H1 (cell line): Measurements from ENCODE around the gene TNRC6B. TPM values are rescaled to one million over a fixed set of nuclear protein-coding genes. Genes with fewer than 3 reads are reported as not detected.

Experiments
- CTCF ChIA-PET: fragments of 300-600 bp; sonication (Branson Sonifier 250); formaldehyde crosslinking; loops from one replicate; lab custom pipeline; 2021; ENCODE audit not compliant: partially characterized antibody; lab: Charles Lee
- POLR2A ChIA-PET: fragments of 300-600 bp; sonication (Branson Sonifier 250); formaldehyde crosslinking; loops from one replicate; lab custom pipeline; 2021; ENCODE audit warnings: inconsistent platforms; ENCODE audit not compliant: partially characterized antibody; lab: Charles Lee
- DNase-seq, 2 experiments: peaks; one replicate each; pipeline versions ENCODE4 v3.0.0 to v3.0.0-alpha.2; 2010 to 2022; ENCODE audit warnings: low spot score in 2 of 2, low read depth in 1 of 2, mixed read lengths in 1 of 2
- FAIRE-seq: peaks from 2 replicates; lab custom pipeline; 2011; peaks lifted over from hg19 to GRCh38; lab: Jason Lieb, UNC
- H2AFZ ChIP-seq: 2 replicates; pipeline ENCODE4 v1.8.1; 2012; ENCODE audit warnings: low read length, inconsistent platforms
- H2AK5ac ChIP-seq: 2 replicates; pipeline ENCODE4 v1.6.1; 2013; ENCODE audit warnings: low read depth, low read length
- H2BK120ac ChIP-seq: replicated peaks from 2 replicates; pipeline ENCODE3; 2013; ENCODE audit warnings: low read depth, low read length, inconsistent platforms
- H2BK12ac ChIP-seq: 2 replicates; pipeline ENCODE4 v1.6.1; 2013; ENCODE audit warnings: low read depth, low read length
- H2BK15ac ChIP-seq: 2 replicates; pipeline ENCODE4 v1.6.1; 2013; ENCODE audit warnings: low read length
- H2BK20ac ChIP-seq: 2 replicates; pipeline ENCODE4 v1.6.1; 2013; ENCODE audit warnings: low read length
- H2BK5ac ChIP-seq: 2 replicates; pipeline ENCODE4 v1.6.1; 2013; ENCODE audit warnings: low read depth, low read length
- H3K14ac ChIP-seq: 2 replicates; pipeline ENCODE4 v1.6.1; 2013; ENCODE audit warnings: inconsistent platforms; ENCODE audit not compliant: insufficient read length
- H3K18ac ChIP-seq: 2 replicates; pipeline ENCODE4 v1.6.1; 2013; ENCODE audit warnings: low read length; ENCODE audit errors: extremely low read depth
- H3K23ac ChIP-seq: 2 replicates; pipeline ENCODE4 v1.6.1; 2013; ENCODE audit warnings: inconsistent platforms; ENCODE audit not compliant: insufficient read length
- H3K23me2 ChIP-seq: 2 replicates; pipeline ENCODE4 v1.6.1; 2013; ENCODE audit warnings: low read depth, low read length
- H3K27ac ChIP-seq: 2 replicates; pipeline ENCODE4 v1.6.1; 2011; ENCODE audit warnings: low read depth, low read length, inconsistent platforms
- H3K27me3 ChIP-seq, 4 experiments: replicated peaks in 1 of 4; 1 replicate in 1 of 4; 2 replicates in 3 of 4; pipeline versions ENCODE4 v1.6.1 to v1.8.1; 2011 to 2013; ENCODE audit warnings: low read length in 3 of 4, mild to moderate bottlenecking in 3 of 4, inconsistent platforms in 2 of 4, mixed read lengths in 2 of 4, moderate library complexity in 1 of 4; ENCODE audit not compliant: control insufficient read depth in 3 of 4, insufficient read depth in 3 of 4; ENCODE audit errors: extremely low read depth in 1 of 4
- H3K36me3 ChIP-seq, 4 experiments: 2 replicates each; pipeline versions ENCODE4 v1.6.1 to v1.8.1; 2011 to 2013; ENCODE audit warnings: mild to moderate bottlenecking in 4 of 4, low read length in 3 of 4, moderate library complexity in 2 of 4, control low read depth in 1 of 4, inconsistent platforms in 1 of 4; ENCODE audit not compliant: insufficient read depth in 4 of 4, control insufficient read depth in 2 of 4
- H3K4ac ChIP-seq: replicated peaks from 2 replicates; pipeline ENCODE3; 2013; ENCODE audit warnings: low read length, low read depth, mixed read lengths, inconsistent platforms; ENCODE audit not compliant: insufficient read length
- H3K4me1 ChIP-seq, 4 experiments: replicated peaks in 1 of 4; 1 replicate in 1 of 4; 2 replicates in 3 of 4; pipeline versions ENCODE4 v1.6.1 to v1.8.1; 2011 to 2013; ENCODE audit warnings: low read length in 3 of 4, inconsistent platforms in 2 of 4, mixed read lengths in 1 of 4; ENCODE audit not compliant: insufficient read depth in 4 of 4, control insufficient read depth in 3 of 4
- H3K4me2 ChIP-seq, 2 experiments: 2 replicates each; pipeline versions ENCODE4 v1.6.1 to v1.8.1; 2011 to 2013; ENCODE audit warnings: low read depth in 2 of 2, low read length in 2 of 2, control low read depth in 1 of 2, inconsistent platforms in 1 of 2, mild to moderate bottlenecking in 1 of 2; ENCODE audit not compliant: insufficient read depth in 1 of 2
- H3K4me3 ChIP-seq, 4 experiments: fragments of 200-600, 300-600 bp in 1 of 4; sonication (generic), shearing (Covaris generic), sonication (Bioruptor Twin) in 1 of 4; 2 replicates each; pipeline versions ENCODE4 v1.5.1 to v1.8.1; 2011 to 2016; ENCODE audit warnings: low read length in 4 of 4, low read depth in 3 of 4, control low read depth in 2 of 4, inconsistent platforms in 2 of 4, mild to moderate bottlenecking in 2 of 4, mixed read lengths in 1 of 4, moderate library complexity in 1 of 4; ENCODE audit not compliant: insufficient read depth in 2 of 4; ENCODE audit errors: extremely low read depth in 1 of 4
- H3K56ac ChIP-seq: replicated peaks from 2 replicates; pipeline ENCODE3; 2013; ENCODE audit warnings: low read depth, mild to moderate bottlenecking, mixed read lengths, low read length, inconsistent platforms; ENCODE audit not compliant: insufficient read length
- H3K79me1 ChIP-seq: 2 replicates; pipeline ENCODE4 v1.6.1; 2013; ENCODE audit warnings: low read depth, low read length, control low read depth
- H3K79me2 ChIP-seq, 2 experiments: 2 replicates each; pipeline versions ENCODE4 v1.6.1 to v1.8.1; 2012 to 2013; ENCODE audit warnings: low read length in 2 of 2, mild to moderate bottlenecking in 2 of 2, inconsistent platforms in 1 of 2; ENCODE audit not compliant: insufficient read depth in 2 of 2, control insufficient read depth in 1 of 2
- H3K9ac ChIP-seq, 4 experiments: replicated peaks in 1 of 4; 1 replicate in 1 of 4; 2 replicates in 3 of 4; pipeline versions ENCODE4 v1.6.1 to v1.8.1; 2011 to 2013; ENCODE audit warnings: low read depth in 3 of 4, low read length in 3 of 4, control low read depth in 2 of 4, mild to moderate bottlenecking in 2 of 4, moderate library complexity in 2 of 4, inconsistent platforms in 1 of 4; ENCODE audit errors: extremely low read depth in 1 of 4
- H3K9me3 ChIP-seq, 2 experiments: 2 replicates each; pipeline versions ENCODE4 v1.6.1 to v1.8.1; 2012 to 2013; ENCODE audit warnings: mild to moderate bottlenecking in 2 of 2, moderate library complexity in 2 of 2, control low read depth in 1 of 2, inconsistent platforms in 1 of 2, low read depth in 1 of 2, low read length in 1 of 2, mixed read lengths in 1 of 2; ENCODE audit not compliant: insufficient read depth in 2 of 2
- H4K20me1 ChIP-seq, 2 experiments: replicated peaks in 1 of 2; 2 replicates each; pipeline versions ENCODE3 to v1.8.1; 2011 to 2013; ENCODE audit warnings: inconsistent platforms in 2 of 2, low read length in 2 of 2, mild to moderate bottlenecking in 1 of 2; ENCODE audit not compliant: insufficient read depth in 2 of 2, control insufficient read depth in 1 of 2
- H4K5ac ChIP-seq: 2 replicates; pipeline ENCODE4 v1.6.1; 2013; ENCODE audit warnings: low read length, low read depth, mixed read lengths, inconsistent platforms; ENCODE audit not compliant: insufficient read length
- H4K8ac ChIP-seq: 2 replicates; pipeline ENCODE4 v1.8.0; 2013; ENCODE audit warnings: mild to moderate bottlenecking, moderate library complexity, low read length, inconsistent platforms; ENCODE audit not compliant: insufficient read depth; ENCODE audit errors: extremely low read depth
- H4K91ac ChIP-seq: replicated peaks from 2 replicates; pipeline ENCODE3; 2013; ENCODE audit warnings: low read length, mixed read lengths, inconsistent platforms; ENCODE audit not compliant: insufficient read length
- CEBPB ChIP-seq: IDR thresholded peaks from 2 replicates; pipeline ENCODE4 v1.6.1; 2012; ENCODE audit warnings: low read depth, low read length
- CHD2 ChIP-seq: IDR thresholded peaks from 2 replicates; pipeline ENCODE4 v1.6.1; 2012; ENCODE audit warnings: low read length, improper control_type of control experiment
- HDAC2 ChIP-seq, 2 experiments: fragments of 300-600 bp in 1 of 2; sonication (generic) in 1 of 2; IDR thresholded peaks; 2 replicates each; pipeline ENCODE4 v1.6.1; 2011 to 2012; ENCODE audit warnings: low read depth in 2 of 2, low read length in 2 of 2, mild to moderate bottlenecking in 2 of 2, moderate library complexity in 2 of 2, borderline replicate concordance in 1 of 2, inconsistent platforms in 1 of 2
- JUND ChIP-seq: IDR thresholded peaks from 2 replicates; pipeline ENCODE4 v1.6.1; 2011; ENCODE audit warnings: mild to moderate bottlenecking, improper control_type of control experiment, low read length
- NANOG ChIP-seq: IDR thresholded peaks from 2 replicates; pipeline ENCODE4 v1.6.1; 2011; ENCODE audit warnings: low read length, low read depth, mild to moderate bottlenecking, inconsistent platforms; ENCODE audit not compliant: insufficient read depth, poor library complexity, severe bottlenecking
- SIN3A ChIP-seq, 2 experiments: IDR thresholded peaks in 1 of 2; conservative IDR thresholded peaks in 1 of 2; 2 replicates each; pipeline ENCODE4 v1.6.1; 2011 to 2012; ENCODE audit warnings: low read length in 2 of 2, improper control_type of control experiment in 1 of 2, low read depth in 1 of 2, mild to moderate bottlenecking in 1 of 2
- SP4 ChIP-seq: IDR thresholded peaks from 2 replicates; pipeline ENCODE4 v1.6.1; 2012; ENCODE audit warnings: low read length, inconsistent platforms
- TBP ChIP-seq: IDR thresholded peaks from 2 replicates; pipeline ENCODE4 v1.6.1; 2011; ENCODE audit warnings: low read depth, low read length, improper control_type of control experiment
- WGBS, 2 experiments: shearing (Covaris generic) in 1 of 2; methylation state at CpG; one replicate each; pipeline versions ENCODE4 v1.1.6 to v1.1.7; 2013 to 2015; ENCODE audit warnings: low lambda C conversion rate in 2 of 2, mixed read lengths in 2 of 2, inconsistent platforms in 1 of 2, low coverage in 1 of 2, missing lambda C conversion rate in 1 of 2; ENCODE audit not compliant: insufficient replicate concordance in 2 of 2, insufficient coverage in 1 of 2, insufficient read length in 1 of 2; ENCODE audit errors: extremely low coverage in 1 of 2, missing lambda C conversion rate in 1 of 2; 5-methylcytosine and 5-hydroxymethylcytosine counted together
- polyA plus RNA-seq, 7 experiments: library from polyadenylated mRNA; depleted of rRNA in 3 of 7; stranded (reverse) in 5 of 7; unstranded in 2 of 7; fragments of >200 nt in 5 of 7; fragments of 200-250 nt in 2 of 7; gene quantifications; 1 replicate in 5 of 7; 2 replicates in 1 of 7; 4 replicates in 1 of 7; pipeline versions ENCODE4 v1.2.1 to v1.2.3, GENCODE V29; 2011 to 2013; ENCODE audit warnings: missing spikeins in 2 of 7, mixed read lengths in 2 of 7
- total RNA-seq: library from RNA; stranded (reverse); fragmentation: NEBNext Ultra II Directional; extraction: Animal tissue kit (Norgen Biotek cat#: 25700); gene quantifications from 2 replicates; pipeline ENCODE4 v1.2.1, GENCODE V29; 2021
- TF ChIP-seq, protein P1 (sequence below): IDR thresholded peaks from 2 replicates; pipeline ENCODE4 v1.6.1; 2012; ENCODE audit warnings: inconsistent platforms

TNRC6B gene
- total and polyA plus RNA-seq, 2 of the 8 experiments (the other 6 are each of a cell fraction or from before 2014, with no cell fraction given): 12.5 to 48.9 TPM

DNA sequence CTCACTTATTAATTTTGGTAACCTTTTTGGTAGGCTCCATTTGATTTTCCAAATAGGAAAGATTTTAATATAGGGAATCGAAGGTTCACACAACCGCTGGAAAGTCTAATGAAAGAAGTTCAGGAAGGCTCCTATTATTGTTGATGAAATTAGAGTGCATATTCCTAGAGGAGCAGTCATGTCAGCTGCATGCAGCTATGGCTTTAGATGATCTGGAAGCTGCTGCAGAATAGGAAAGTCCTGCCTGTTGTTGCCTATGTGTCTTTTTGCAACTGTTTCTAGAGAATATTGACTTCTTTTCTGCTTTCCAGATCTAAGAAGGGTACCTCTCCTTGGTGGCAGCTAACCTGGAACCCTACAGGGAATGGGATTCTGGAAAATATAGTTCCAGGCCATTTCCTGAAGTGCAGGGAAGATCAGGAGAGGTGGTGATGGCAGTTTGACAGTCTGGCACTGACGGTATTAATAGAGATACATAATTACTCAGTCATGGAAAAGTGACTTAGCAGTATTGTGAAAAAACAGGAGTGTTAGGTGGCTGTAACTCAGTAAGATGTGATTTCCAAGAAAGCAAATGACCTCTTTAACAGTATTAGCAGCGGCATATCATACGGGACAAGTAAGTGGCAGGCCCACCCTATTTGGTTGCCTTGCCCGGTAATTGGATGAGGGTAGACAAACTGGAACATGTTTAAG, 54.0 kb downstream of the TNRC6B start:
- H3K23ac ChIP-seq: no peak overlapping the region
- no peak overlapping the region for H2AK5ac ChIP-seq
- H2BK5ac ChIP-seq: no peak overlapping the region
- no peaks in the 10 kb centered on the region for H3K27me3 ChIP-seq
- H3K27ac ChIP-seq: no peak overlapping the region
- POLR2A ChIA-PET: interaction anchor here (1.7 kb wide), 1 partner anchor 54 kb away, joined by 6 read pairs; the partner anchor contains the start of gene TNRC6B
- no peaks in the 10 kb centered on the region for H3K9me3 ChIP-seq
- DNase-seq (no peak), FAIRE-seq (no peak)
- H2BK12ac ChIP-seq: no peak overlapping the region
- H3K9ac ChIP-seq: no peak overlapping the region
- no peak overlapping the region for H4K91ac ChIP-seq
- 94% methylated on average over 6 of the region's 6 CpGs; no CpG with 5 or more reads in 1 of the 2 experiments for WGBS, 2 experiments
- peaks cover 0 to 2% (median 0%) of the 10 kb centered on the region in 4 experiments; a peak in 1 of 7 replicates for H3K4me1 ChIP-seq
- H2BK20ac ChIP-seq: no peak overlapping the region
- H3K23me2 ChIP-seq: no peaks in the 10 kb centered on the region
- H3K4ac ChIP-seq: no peak overlapping the region
- peaks cover 7% of the 10 kb centered on the region; the same call in 1 of the 2 replicates for H3K79me1 ChIP-seq
- no peak overlapping the region for H3K4me2 ChIP-seq
- no peak overlapping the region for H3K56ac ChIP-seq
- H3K79me2 ChIP-seq: peaks cover 6 to 92% of the 10 kb centered on the region in 2 experiments
- H3K36me3 ChIP-seq: peaks cover 0 to 8% (median 0%) of the 10 kb centered on the region in 4 experiments; a peak in 2 of 8 replicates
- H4K8ac ChIP-seq: no peak overlapping the region
- H2BK15ac ChIP-seq: no peak overlapping the region
- H4K20me1 ChIP-seq: peaks cover 6 to 13% of the 10 kb centered on the region in 2 experiments
- H3K14ac ChIP-seq: no peak overlapping the region
- H4K5ac ChIP-seq: no peak overlapping the region
- no peak overlapping the region for H2AFZ ChIP-seq
- CTCF ChIA-PET: interaction anchor here (0.6 kb wide), 1 partner anchor 437 kb away, joined by 3 read pairs; no protein-coding TSS in a partner anchor
- H2BK120ac ChIP-seq: no peak overlapping the region
- no peak overlapping the region for H3K4me3 ChIP-seq
- H3K18ac ChIP-seq: no peak overlapping the region
- TF ChIP-seq CHD2 (no peak), TBP (no peak), JUND (no peak), HDAC2 (IDR thresholded peaks at IDR 0.05; ENCODE audit: borderline replicate concordance in 1 of 2, low read depth in 2 of 2, low read length in 2 of 2) (no peak), CEBPB (no peak), NANOG (no peak), SP4 (no peak), SIN3A (conservative IDR thresholded peaks at IDR 0.05 in 1 of 2, IDR thresholded peaks at IDR 0.05 in 1 of 2; ENCODE audit: low read depth in 1 of 2, low read length in 2 of 2) (no peak)
- TF ChIP-seq, protein P1, sequence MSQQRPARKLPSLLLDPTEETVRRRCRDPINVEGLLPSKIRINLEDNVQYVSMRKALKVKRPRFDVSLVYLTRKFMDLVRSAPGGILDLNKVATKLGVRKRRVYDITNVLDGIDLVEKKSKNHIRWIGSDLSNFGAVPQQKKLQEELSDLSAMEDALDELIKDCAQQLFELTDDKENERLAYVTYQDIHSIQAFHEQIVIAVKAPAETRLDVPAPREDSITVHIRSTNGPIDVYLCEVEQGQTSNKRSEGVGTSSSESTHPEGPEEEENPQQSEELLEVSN: no peak
